ENCODE measurements around the gene ETS1. TPM values are rescaled to one million over a fixed set of nuclear protein-coding genes. Genes with fewer than 3 reads are reported as not detected.

The ETS1 gene
- total RNA-seq, 1 experiment from 2014 or later = 29.9 TPM

GRCh38 chr11:128582496-128583366 lies 4.6 kb downstream of the ETS1 start:
- no peak overlapping the region for H3K14ac ChIP-seq (ENCODE audit: insufficient read depth, low read length)
- whole genome bisulfite sequencing (ENCODE audit: extremely low coverage, insufficient read length, low lambda C conversion rate) = no CpG with 5 or more reads among the region's 8 CpGs
- H3K27ac ChIP-seq (ENCODE audit: insufficient read length, low read depth, low read length) = peak overlapping the region; percentile 18
- Mint-ChIP-seq H3K36me3 (ENCODE audit: insufficient read depth in 1 of 3, low read depth in 3 of 3) (no peaks in the 10 kb centered on the region; a peak in 2 of 7 replicates), H3K4me3 (peak overlapping the region; percentile 62 to 81), H3K4me1 (peaks cover 81 to 88% of the 10 kb centered on the region in 2 experiments), H3K27ac (peak overlapping the region; percentile 35 to 96 (median 89)), H3K9me3 (no peaks in the 10 kb centered on the region), H3K27me3 (ENCODE audit: low read depth) (no peaks in the 10 kb centered on the region)
- no peak overlapping the region for H2BK12ac ChIP-seq (ENCODE audit: insufficient read length, low read depth, low read length)
- H4K20me1 ChIP-seq (ENCODE audit: control insufficient read depth, insufficient read depth, insufficient read length) = no peaks in the 10 kb centered on the region
- no peak overlapping the region for H3K4ac ChIP-seq (ENCODE audit: low read depth, low read length)
- H3K4me1 ChIP-seq (ENCODE audit: insufficient read depth, low read length) = peaks cover 21% of the 10 kb centered on the region; the same call in 1 of the 2 replicates
- no peak overlapping the region for H2BK15ac ChIP-seq (ENCODE audit: low read depth, low read length)
- peaks cover 9% of the 10 kb centered on the region for H3K23me2 ChIP-seq (ENCODE audit: insufficient read length, low read depth, low read length, poor library complexity, severe bottlenecking)
- no peaks in the 10 kb centered on the region for H3K27me3 ChIP-seq (ENCODE audit: insufficient read depth, low read length)
- TF ChIP-seq CTCF (conservative IDR thresholded peaks at IDR 0.05) = no peak
- peaks cover 8% of the 10 kb centered on the region; the same call in 1 of the 2 replicates for H3K79me2 ChIP-seq (ENCODE audit: insufficient read depth, low read length)
- H2BK20ac ChIP-seq (ENCODE audit: low read depth, low read length, poor library complexity, severe bottlenecking) = no peak overlapping the region
- H3K9me3 ChIP-seq (ENCODE audit: control insufficient read depth, low read depth, low read length) = no peaks in the 10 kb centered on the region
- H3K23ac ChIP-seq (ENCODE audit: insufficient read length, low read depth, low read length) = no peak overlapping the region
- H3K56ac ChIP-seq (ENCODE audit: insufficient read length, low read depth, low read length) = no peak overlapping the region
- H3K4me2 ChIP-seq (ENCODE audit: insufficient read depth, insufficient read length, low read length) = peak overlapping the region; percentile 56
- no peak overlapping the region for H3K18ac ChIP-seq (ENCODE audit: insufficient read length, low read depth, low read length)
- no peak overlapping the region for H2AK5ac ChIP-seq (ENCODE audit: insufficient read length, low read length)
- H2BK5ac ChIP-seq (ENCODE audit: insufficient read length, low read length) = no peak overlapping the region
- H3K79me1 ChIP-seq (ENCODE audit: insufficient read depth, low read depth, low read length, poor library complexity, severe bottlenecking) = no peaks in the 10 kb centered on the region
- no peak overlapping the region for H4K8ac ChIP-seq (replicated peaks; ENCODE audit: insufficient read length, low read depth, low read length)
- H4K5ac ChIP-seq (ENCODE audit: insufficient read length, low read depth, low read length) = no peak overlapping the region
- no peak overlapping the region for H3T11ph ChIP-seq (ENCODE audit: low read length)
- peak; percentile 86 for DNase-seq
- no peak overlapping the region for H4K91ac ChIP-seq (ENCODE audit: insufficient read length, low read depth, low read length)
- H2BK120ac ChIP-seq (ENCODE audit: low read depth, low read length, poor library complexity, severe bottlenecking) = no peak overlapping the region
- H2AFZ ChIP-seq (ENCODE audit: low read length) = no peak overlapping the region
- peak overlapping the region; percentile 17 for H3K9ac ChIP-seq (ENCODE audit: extremely low read depth, insufficient read length, low read length)

Data from H9 (cell line).